Peyer's patch (tissue), 4 donors: ENCODE results near the gene KRT17.
"Not testable (repeated sequence)": the region's sequence is repeated elsewhere in the genome, so short reads cannot be mapped to it uniquely, and the experiment has no call there.

Source experiments
- CTCF ChIP-seq, 6 experiments: fragments of 450-650 bp in 4 of 6; fragments of 200-600 bp in 2 of 6; sonication (generic) in 1 of 6; IDR thresholded peaks; one replicate each; pipeline ENCODE4 v1.5.1; 2017 to 2019; ENCODE audit warnings: antibody characterized with exemption in 6 of 6, mild to moderate bottlenecking in 3 of 6, moderate library complexity in 1 of 6
- POLR2A ChIP-seq, 2 donors: fragments of 450-650 bp; IDR thresholded peaks; one replicate each; pipeline ENCODE4 v1.5.1; 2017; ENCODE audit warnings: antibody characterized with exemption in 2 of 2, mild to moderate bottlenecking in 2 of 2, moderate library complexity in 2 of 2

GRCh38 chr17:41614767-41615166, 9.6 kb downstream of the KRT17 start:
- TF ChIP-seq POLR2A, CTCF (IDR thresholded peaks at IDR 0.05): not testable (repeated sequence)
